ENCODE data around the gene TAPBPL.

- TF ChIP-seq PPARA (CRISPR knock-in tag; IDR thresholded peaks at IDR 0.05; ENCODE audit: borderline replicate concordance): no peak
- no peak for TF ChIP-seq ZFP3 (CRISPR knock-in tag; IDR thresholded peaks at IDR 0.05)
- TF ChIP-seq CREB5 (CRISPR knock-in tag; IDR thresholded peaks at IDR 0.05; ENCODE audit: low read depth): no peak
Observed at GRCh38 chr12:6428326-6428725, 23.5 kb upstream of the TAPBPL start.
